ENCODE measurements around the gene PMS1. TPM values are rescaled to one million over a fixed set of nuclear protein-coding genes. Genes with fewer than 3 reads are reported as not detected.
A peak's percentile ranks its signal among the peaks of the same experiment; 100 is the strongest.

The PMS1 gene
- total and polyA plus RNA-seq, 10 donors = 12.6 to 39.3 (median 24.5) TPM

- Histone ChIP-seq H3K4me3 (no peak overlapping the region), H3K27ac (no peak overlapping the region), H3K27me3 (replicated peaks in 1 of 7) (no peaks in the 10 kb centered on the region), H3K4me1 (peaks cover 0 to 12% (median 0%) of the 10 kb centered on the region in 6 donors), H3K36me3 (peaks cover 0 to 98% (median 62%) of the 10 kb centered on the region in 6 donors), H3K9me3 (no peaks in the 10 kb centered on the region)
- whole genome bisulfite sequencing, 5 donors = 68 to 78% (median 74%) methylated on average over 6 of the region's 6 CpGs
- DNase-seq = no peak
- TF ChIP-seq CTCF (IDR thresholded peaks at IDR 0.05 in 8 of 11, conservative IDR thresholded peaks at IDR 0.05 in 3 of 11) (no peak), POLR2AphosphoS5 (IDR thresholded peaks at IDR 0.05) (no peak), POLR2A (IDR thresholded peaks at IDR 0.05) (no peak)
- intact Hi-C loops (cut with DNase I; ENCODE audit: low total_unique reads) = no loop called here
Measured at GRCh38 chr2:189770590-189771322, 13.5 kb upstream of the PMS1 start.

- peaks cover 0 to 18% (median 0%) of the 10 kb centered on the region in 6 donors for H3K4me1 ChIP-seq
- H3K36me3 ChIP-seq = peaks cover 0 to 100% (median 70%) of the 10 kb centered on the region in 6 donors
Measured at GRCh38 chr2:189772212-189772611, 12.0 kb upstream of the PMS1 start.

DNA sequence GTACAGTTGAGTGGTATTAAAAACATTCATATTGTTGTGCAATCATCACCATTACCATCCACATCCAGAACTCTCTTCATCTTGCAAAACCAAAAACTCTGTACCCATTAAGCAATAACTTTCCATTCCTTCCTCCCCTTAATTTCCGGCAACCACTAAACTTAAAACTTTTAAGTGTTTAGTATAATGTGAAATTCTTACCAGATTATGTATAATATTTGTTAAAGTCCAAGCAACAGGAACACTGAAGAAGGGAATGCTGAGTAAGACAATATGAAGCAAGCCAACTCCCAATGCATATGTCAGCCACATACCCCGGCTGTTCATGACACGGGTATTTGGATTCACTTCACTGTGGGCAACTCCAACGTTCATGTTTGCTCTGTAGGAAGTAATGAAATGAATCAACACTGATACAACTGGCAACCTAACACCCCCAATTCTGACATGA is 2.0 kb upstream of the PMS1 start:
- Histone ChIP-seq H3K9me3 (no peaks in the 10 kb centered on the region), H3K27ac (peak overlapping the region in 6 of 8 donors; percentile 98 to 99 (median 98)), H3K4me3 (peak overlapping the region in 6 of 8 donors; percentile 75 to 94 (median 81)), H3K27me3 (replicated peaks in 1 of 7) (no peaks in the 10 kb centered on the region), H3K4me1 (peaks cover 24 to 86% (median 59%) of the 10 kb centered on the region in 6 donors), H3K36me3 (peaks cover 0 to 52% (median 38%) of the 10 kb centered on the region in 6 donors)
- DNase-seq = no peak
- no peak for TF ChIP-seq POLR2A (IDR thresholded peaks at IDR 0.05)
- TF ChIP-seq POLR2AphosphoS5 (IDR thresholded peaks at IDR 0.05) = no peak
- TF ChIP-seq CTCF (IDR thresholded peaks at IDR 0.05 in 8 of 11, conservative IDR thresholded peaks at IDR 0.05 in 3 of 11) = no peak
- intact Hi-C loops (cut with DNase I; ENCODE audit: low total_unique reads) = no loop called here
- WGBS, 5 donors = 25 to 63% (median 42%) methylated on average over 4 of the region's 4 CpGs

More at GRCh38 chr2:189772212-189772611, 12.0 kb upstream of the PMS1 start:
- H3K9me3 ChIP-seq = no peaks in the 10 kb centered on the region
- TF ChIP-seq POLR2A (IDR thresholded peaks at IDR 0.05) = no peak
- TF ChIP-seq CTCF (IDR thresholded peaks at IDR 0.05 in 8 of 11, conservative IDR thresholded peaks at IDR 0.05 in 3 of 11) = no peak
- no peak for TF ChIP-seq POLR2AphosphoS5 (IDR thresholded peaks at IDR 0.05)
- no peaks in the 10 kb centered on the region for H3K27me3 ChIP-seq (replicated peaks in 1 of 7)
- no peak overlapping the region for H3K4me3 ChIP-seq
- intact Hi-C loops (cut with DNase I; ENCODE audit: low total_unique reads) = no loop called here
- no peak overlapping the region for H3K27ac ChIP-seq
- WGBS, 5 donors = 92 to 100% (median 97%) methylated on average over 1 of the region's 1 CpG
- no peak for DNase-seq

GRCh38 chr2:189783451-189783926 is 761 bp upstream of the PMS1 start:
- peak overlapping the region; percentile 72 to 94 (median 81) for H3K4me3 ChIP-seq
- TF ChIP-seq POLR2AphosphoS5 (IDR thresholded peaks at IDR 0.05) (no peak), POLR2A (IDR thresholded peaks at IDR 0.05) (no peak), CTCF (IDR thresholded peaks at IDR 0.05 in 8 of 11, conservative IDR thresholded peaks at IDR 0.05 in 3 of 11) (no peak)
- DNase-seq = no peak
- H3K27ac ChIP-seq = peak overlapping the region; percentile 95 to 99 (median 98)
- H3K27me3 ChIP-seq (replicated peaks in 1 of 7) = no peaks in the 10 kb centered on the region
- intact Hi-C loops (cut with DNase I; ENCODE audit: low total_unique reads) = no loop called here
- H3K4me1 ChIP-seq = peaks cover 24 to 75% (median 59%) of the 10 kb centered on the region in 6 donors
- WGBS, 5 donors = 0 to 1% (median 1%) methylated on average over 17 of the region's 17 CpGs
- H3K36me3 ChIP-seq = peaks cover 0 to 44% (median 26%) of the 10 kb centered on the region in 6 donors
- H3K9me3 ChIP-seq = no peaks in the 10 kb centered on the region
